ENCODE measurements around the gene IQSEC3.

IQSEC3 gene

DNA sequence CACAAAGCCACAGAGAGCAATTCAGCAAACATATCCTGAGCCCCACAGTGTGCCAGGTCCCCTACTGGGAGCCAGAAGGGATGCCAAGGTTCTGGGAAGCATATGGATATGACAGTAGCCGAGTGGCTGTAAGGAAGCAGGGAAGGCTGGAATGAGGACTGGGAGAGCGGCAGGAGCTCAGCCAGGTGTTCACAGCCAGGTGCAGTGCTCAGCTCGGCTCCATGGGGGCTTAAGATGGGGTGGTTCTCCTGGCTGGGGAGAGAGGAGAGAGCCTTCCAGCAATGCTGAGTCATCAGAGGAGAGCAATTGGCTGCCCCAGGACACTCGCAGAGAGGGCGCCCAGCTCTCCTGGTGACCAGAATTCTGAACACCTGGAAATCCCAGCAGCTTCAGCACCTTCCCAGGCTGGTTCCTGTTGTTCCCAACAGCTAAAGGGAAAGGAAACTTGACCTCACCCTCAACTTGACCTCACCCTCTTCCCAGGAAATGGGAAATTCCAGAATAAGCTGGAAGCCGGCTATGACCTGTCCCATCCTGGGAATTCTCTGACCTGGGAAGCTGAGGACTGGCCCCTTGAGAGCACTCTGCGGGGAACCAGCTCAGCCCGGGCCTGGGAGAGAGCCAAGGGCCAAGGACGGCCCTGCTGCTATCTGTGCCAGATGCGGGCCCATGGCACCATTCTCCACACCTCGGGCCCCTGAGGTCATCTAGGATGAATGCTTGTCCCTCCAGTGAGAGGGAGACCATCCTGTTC, 112.7 kb downstream of the IQSEC3 start (continued):
- TF ChIP-seq, protein P1, sequence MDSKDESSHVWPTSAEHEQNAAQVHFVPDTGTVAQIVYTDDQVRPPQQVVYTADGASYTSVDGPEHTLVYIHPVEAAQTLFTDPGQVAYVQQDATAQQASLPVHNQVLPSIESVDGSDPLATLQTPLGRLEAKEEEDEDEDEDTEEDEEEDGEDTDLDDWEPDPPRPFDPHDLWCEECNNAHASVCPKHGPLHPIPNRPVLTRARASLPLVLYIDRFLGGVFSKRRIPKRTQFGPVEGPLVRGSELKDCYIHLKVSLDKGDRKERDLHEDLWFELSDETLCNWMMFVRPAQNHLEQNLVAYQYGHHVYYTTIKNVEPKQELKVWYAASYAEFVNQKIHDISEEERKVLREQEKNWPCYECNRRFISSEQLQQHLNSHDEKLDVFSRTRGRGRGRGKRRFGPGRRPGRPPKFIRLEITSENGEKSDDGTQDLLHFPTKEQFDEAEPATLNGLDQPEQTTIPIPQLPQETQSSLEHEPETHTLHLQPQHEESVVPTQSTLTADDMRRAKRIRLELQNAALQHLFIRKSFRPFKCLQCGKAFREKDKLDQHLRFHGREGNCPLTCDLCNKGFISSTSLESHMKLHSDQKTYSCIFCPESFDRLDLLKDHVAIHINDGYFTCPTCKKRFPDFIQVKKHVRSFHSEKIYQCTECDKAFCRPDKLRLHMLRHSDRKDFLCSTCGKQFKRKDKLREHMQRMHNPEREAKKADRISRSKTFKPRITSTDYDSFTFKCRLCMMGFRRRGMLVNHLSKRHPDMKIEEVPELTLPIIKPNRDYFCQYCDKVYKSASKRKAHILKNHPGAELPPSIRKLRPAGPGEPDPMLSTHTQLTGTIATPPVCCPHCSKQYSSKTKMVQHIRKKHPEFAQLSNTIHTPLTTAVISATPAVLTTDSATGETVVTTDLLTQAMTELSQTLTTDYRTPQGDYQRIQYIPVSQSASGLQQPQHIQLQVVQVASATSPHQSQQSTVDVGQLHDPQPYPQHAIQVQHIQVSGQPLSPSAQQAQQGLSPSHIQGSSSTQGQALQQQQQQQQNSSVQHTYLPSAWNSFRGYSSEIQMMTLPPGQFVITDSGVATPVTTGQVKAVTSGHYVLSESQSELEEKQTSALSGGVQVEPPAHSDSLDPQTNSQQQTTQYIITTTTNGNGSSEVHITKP (tag by site-specific recombination; IDR thresholded peaks at IDR 0.05) = no peak
- TF ChIP-seq ZNF571 (tag by site-specific recombination; IDR thresholded peaks at IDR 0.05) (no peak), ZBTB17 (tag by site-specific recombination; IDR thresholded peaks at IDR 0.05) (no peak), ZFP69B (tag by site-specific recombination; IDR thresholded peaks at IDR 0.05) (no peak), ZNF777 (tag by site-specific recombination; IDR thresholded peaks at IDR 0.05; ENCODE audit: borderline replicate concordance) (no peak), ZNF133 (tag by site-specific recombination; IDR thresholded peaks at IDR 0.05) (no peak), GLIS1 (tag by site-specific recombination; IDR thresholded peaks at IDR 0.05) (peak; percentile 34), ZNF585B (tag by site-specific recombination; IDR thresholded peaks at IDR 0.05) (no peak), GLIS2 (tag by site-specific recombination; IDR thresholded peaks at IDR 0.05) (peak; percentile 58; the same call in 1 of the 2 replicates), ZSCAN30 (tag by site-specific recombination; IDR thresholded peaks at IDR 0.05) (no peak), ZNF768 (tag by site-specific recombination; IDR thresholded peaks at IDR 0.05) (no peak), ZNF623 (tag by site-specific recombination; IDR thresholded peaks at IDR 0.05) (no peak), ZNF416 (tag by site-specific recombination; IDR thresholded peaks at IDR 0.05) (no peak)
- TF ChIP-seq, protein P2, sequence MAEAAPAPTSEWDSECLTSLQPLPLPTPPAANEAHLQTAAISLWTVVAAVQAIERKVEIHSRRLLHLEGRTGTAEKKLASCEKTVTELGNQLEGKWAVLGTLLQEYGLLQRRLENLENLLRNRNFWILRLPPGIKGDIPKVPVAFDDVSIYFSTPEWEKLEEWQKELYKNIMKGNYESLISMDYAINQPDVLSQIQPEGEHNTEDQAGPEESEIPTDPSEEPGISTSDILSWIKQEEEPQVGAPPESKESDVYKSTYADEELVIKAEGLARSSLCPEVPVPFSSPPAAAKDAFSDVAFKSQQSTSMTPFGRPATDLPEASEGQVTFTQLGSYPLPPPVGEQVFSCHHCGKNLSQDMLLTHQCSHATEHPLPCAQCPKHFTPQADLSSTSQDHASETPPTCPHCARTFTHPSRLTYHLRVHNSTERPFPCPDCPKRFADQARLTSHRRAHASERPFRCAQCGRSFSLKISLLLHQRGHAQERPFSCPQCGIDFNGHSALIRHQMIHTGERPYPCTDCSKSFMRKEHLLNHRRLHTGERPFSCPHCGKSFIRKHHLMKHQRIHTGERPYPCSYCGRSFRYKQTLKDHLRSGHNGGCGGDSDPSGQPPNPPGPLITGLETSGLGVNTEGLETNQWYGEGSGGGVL (tag by site-specific recombination; IDR thresholded peaks at IDR 0.05) = no peak
- TF ChIP-seq, protein P3, sequence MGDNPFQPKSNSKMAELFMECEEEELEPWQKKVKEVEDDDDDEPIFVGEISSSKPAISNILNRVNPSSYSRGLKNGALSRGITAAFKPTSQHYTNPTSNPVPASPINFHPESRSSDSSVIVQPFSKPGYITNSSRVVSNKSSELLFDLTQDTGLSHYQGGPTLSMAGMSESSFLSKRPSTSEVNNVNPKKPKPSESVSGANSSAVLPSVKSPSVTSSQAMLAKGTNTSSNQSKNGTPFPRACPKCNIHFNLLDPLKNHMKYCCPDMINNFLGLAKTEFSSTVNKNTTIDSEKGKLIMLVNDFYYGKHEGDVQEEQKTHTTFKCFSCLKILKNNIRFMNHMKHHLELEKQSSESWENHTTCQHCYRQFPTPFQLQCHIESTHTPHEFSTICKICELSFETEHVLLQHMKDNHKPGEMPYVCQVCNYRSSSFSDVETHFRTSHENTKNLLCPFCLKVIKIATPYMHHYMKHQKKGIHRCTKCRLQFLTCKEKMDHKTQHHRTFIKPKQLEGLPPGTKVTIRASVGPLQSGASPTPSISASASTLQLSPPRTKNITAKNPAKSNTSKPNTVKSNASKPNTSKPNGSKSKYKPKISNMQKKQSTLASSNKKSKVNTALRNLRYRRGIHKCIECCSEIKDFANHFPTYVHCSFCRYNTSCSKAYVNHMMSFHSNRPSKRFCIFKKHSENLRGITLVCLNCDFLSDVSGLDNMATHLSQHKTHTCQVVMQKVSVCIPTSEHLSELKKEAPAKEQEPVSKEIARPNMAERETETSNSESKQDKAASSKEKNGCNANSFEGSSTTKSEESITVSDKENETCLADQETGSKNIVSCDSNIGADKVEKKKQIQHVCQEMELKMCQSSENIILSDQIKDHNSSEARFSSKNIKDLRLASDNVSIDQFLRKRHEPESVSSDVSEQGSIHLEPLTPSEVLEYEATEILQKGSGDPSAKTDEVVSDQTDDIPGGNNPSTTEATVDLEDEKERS (tag by site-specific recombination; IDR thresholded peaks at IDR 0.05) = no peak
- TF ChIP-seq, protein P4, sequence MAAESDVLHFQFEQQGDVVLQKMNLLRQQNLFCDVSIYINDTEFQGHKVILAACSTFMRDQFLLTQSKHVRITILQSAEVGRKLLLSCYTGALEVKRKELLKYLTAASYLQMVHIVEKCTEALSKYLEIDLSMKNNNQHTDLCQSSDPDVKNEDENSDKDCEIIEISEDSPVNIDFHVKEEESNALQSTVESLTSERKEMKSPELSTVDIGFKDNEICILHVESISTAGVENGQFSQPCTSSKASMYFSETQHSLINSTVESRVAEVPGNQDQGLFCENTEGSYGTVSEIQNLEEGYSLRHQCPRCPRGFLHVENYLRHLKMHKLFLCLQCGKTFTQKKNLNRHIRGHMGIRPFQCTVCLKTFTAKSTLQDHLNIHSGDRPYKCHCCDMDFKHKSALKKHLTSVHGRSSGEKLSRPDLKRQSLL (tag by site-specific recombination; IDR thresholded peaks at IDR 0.05) = no peak
- TF ChIP-seq, protein P5, sequence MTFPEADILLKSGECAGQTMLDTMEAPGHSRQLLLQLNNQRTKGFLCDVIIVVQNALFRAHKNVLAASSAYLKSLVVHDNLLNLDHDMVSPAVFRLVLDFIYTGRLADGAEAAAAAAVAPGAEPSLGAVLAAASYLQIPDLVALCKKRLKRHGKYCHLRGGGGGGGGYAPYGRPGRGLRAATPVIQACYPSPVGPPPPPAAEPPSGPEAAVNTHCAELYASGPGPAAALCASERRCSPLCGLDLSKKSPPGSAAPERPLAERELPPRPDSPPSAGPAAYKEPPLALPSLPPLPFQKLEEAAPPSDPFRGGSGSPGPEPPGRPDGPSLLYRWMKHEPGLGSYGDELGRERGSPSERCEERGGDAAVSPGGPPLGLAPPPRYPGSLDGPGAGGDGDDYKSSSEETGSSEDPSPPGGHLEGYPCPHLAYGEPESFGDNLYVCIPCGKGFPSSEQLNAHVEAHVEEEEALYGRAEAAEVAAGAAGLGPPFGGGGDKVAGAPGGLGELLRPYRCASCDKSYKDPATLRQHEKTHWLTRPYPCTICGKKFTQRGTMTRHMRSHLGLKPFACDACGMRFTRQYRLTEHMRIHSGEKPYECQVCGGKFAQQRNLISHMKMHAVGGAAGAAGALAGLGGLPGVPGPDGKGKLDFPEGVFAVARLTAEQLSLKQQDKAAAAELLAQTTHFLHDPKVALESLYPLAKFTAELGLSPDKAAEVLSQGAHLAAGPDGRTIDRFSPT (tag by site-specific recombination; IDR thresholded peaks at IDR 0.05) = no peak
- TF ChIP-seq, protein P6, sequence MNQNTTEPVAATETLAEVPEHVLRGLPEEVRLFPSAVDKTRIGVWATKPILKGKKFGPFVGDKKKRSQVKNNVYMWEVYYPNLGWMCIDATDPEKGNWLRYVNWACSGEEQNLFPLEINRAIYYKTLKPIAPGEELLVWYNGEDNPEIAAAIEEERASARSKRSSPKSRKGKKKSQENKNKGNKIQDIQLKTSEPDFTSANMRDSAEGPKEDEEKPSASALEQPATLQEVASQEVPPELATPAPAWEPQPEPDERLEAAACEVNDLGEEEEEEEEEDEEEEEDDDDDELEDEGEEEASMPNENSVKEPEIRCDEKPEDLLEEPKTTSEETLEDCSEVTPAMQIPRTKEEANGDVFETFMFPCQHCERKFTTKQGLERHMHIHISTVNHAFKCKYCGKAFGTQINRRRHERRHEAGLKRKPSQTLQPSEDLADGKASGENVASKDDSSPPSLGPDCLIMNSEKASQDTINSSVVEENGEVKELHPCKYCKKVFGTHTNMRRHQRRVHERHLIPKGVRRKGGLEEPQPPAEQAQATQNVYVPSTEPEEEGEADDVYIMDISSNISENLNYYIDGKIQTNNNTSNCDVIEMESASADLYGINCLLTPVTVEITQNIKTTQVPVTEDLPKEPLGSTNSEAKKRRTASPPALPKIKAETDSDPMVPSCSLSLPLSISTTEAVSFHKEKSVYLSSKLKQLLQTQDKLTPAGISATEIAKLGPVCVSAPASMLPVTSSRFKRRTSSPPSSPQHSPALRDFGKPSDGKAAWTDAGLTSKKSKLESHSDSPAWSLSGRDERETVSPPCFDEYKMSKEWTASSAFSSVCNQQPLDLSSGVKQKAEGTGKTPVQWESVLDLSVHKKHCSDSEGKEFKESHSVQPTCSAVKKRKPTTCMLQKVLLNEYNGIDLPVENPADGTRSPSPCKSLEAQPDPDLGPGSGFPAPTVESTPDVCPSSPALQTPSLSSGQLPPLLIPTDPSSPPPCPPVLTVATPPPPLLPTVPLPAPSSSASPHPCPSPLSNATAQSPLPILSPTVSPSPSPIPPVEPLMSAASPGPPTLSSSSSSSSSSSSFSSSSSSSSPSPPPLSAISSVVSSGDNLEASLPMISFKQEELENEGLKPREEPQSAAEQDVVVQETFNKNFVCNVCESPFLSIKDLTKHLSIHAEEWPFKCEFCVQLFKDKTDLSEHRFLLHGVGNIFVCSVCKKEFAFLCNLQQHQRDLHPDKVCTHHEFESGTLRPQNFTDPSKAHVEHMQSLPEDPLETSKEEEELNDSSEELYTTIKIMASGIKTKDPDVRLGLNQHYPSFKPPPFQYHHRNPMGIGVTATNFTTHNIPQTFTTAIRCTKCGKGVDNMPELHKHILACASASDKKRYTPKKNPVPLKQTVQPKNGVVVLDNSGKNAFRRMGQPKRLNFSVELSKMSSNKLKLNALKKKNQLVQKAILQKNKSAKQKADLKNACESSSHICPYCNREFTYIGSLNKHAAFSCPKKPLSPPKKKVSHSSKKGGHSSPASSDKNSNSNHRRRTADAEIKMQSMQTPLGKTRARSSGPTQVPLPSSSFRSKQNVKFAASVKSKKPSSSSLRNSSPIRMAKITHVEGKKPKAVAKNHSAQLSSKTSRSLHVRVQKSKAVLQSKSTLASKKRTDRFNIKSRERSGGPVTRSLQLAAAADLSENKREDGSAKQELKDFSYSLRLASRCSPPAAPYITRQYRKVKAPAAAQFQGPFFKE (tag by site-specific recombination; IDR thresholded peaks at IDR 0.05; ENCODE audit: borderline replicate concordance) = no peak
